Activated T-helper 17 cell treated with anti-CD3 and anti-CD28 coated beads, Interleukin-2, amount 50 U/mL, for 72 hours (primary cell): ENCODE measurements around the gene SLCO2A1. TPM values are rescaled to one million over a fixed set of nuclear protein-coding genes. Genes with fewer than 3 reads are reported as not detected.

Source experiments
- ATAC-seq: fragments of 150-1000 bp; cut with Tn5 transposase; replicated peaks from 2 replicates; pipeline ENCODE4 v1.10.0; 2021; ENCODE audit warnings: mild to moderate bottlenecking, moderate library complexity
- H3K27ac Mint-ChIP-seq: one replicate; pipeline ENCODE4 v1.8.0; 2022; ENCODE audit warnings: mixed read lengths
- H3K27me3 Mint-ChIP-seq: one replicate; pipeline ENCODE4 v1.8.0; 2022; ENCODE audit warnings: mixed read lengths
- H3K36me3 Mint-ChIP-seq: one replicate; pipeline ENCODE4 v1.8.0; 2022; ENCODE audit warnings: low read depth, mild to moderate bottlenecking, mixed read lengths
- H3K4me1 Mint-ChIP-seq: one replicate; pipeline ENCODE4 v1.8.0; 2022; ENCODE audit warnings: mixed read lengths
- H3K4me3 Mint-ChIP-seq: one replicate; pipeline ENCODE4 v1.8.0; 2022; ENCODE audit warnings: mild to moderate bottlenecking, mixed read lengths
- H3K9me3 Mint-ChIP-seq: one replicate; pipeline ENCODE4 v1.8.0; 2022; ENCODE audit warnings: mixed read lengths
- total RNA-seq, 2 donors: library from RNA; stranded (reverse); gene quantifications; one replicate each; pipeline ENCODE4 v1.2.3, GENCODE V29; 2022

Gene SLCO2A1
- total RNA-seq, 2 donors from 2014 or later: not detected

DNA sequence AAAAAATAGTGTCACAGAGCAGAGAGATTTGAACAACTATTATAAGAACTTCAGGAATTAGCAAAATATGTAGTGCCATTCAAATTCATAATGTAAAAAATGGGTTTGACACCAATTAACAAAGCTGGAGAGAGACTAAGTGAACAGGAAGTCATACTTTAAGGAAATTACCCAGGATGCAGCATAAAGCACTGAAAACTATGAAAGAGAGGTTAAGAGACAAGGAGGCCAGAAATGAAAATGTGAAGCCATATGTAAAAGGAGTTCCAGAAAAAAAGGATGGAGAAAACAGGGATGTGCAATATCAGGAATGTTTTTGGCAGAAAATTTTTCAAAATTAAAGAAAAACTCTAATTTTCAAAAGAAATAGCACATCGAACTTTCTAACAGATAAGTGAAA, 57.6 kb downstream of the SLCO2A1 start:
- Mint-ChIP-seq H3K36me3 (no peaks in the 10 kb centered on the region), H3K4me1 (no peaks in the 10 kb centered on the region), H3K9me3 (no peaks in the 10 kb centered on the region), H3K4me3 (no peak overlapping the region), H3K27ac (no peak overlapping the region), H3K27me3 (peaks cover 12% of the 10 kb centered on the region)
- no peak for ATAC-seq

DNA sequence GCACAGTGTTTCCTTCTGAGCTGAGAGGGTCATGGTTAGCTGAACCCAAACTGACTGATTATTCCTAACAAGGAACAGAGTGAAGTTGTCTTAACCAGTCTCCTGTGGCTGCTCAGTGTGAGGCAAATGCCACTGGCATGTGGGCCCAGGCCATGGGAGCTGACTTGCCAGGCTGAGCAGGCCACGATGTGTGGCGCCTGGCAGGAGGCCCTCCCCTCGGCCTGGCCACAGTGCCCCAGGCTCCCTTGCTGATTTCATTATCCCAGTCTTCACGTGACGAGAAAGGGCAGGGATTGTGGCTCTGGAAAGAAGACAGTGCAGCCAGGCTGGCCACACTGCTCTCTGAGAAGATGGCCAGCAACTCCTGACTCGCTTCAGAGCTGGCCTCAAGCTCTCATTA, 58.8 kb downstream of the SLCO2A1 start:
- H3K27ac Mint-ChIP-seq: no peak overlapping the region
- no peaks in the 10 kb centered on the region for H3K4me1 Mint-ChIP-seq
- H3K27me3 Mint-ChIP-seq: peaks cover 12% of the 10 kb centered on the region
- H3K9me3 Mint-ChIP-seq: no peaks in the 10 kb centered on the region
- ATAC-seq: no peak
- no peak overlapping the region for H3K4me3 Mint-ChIP-seq
- H3K36me3 Mint-ChIP-seq: no peaks in the 10 kb centered on the region

DNA sequence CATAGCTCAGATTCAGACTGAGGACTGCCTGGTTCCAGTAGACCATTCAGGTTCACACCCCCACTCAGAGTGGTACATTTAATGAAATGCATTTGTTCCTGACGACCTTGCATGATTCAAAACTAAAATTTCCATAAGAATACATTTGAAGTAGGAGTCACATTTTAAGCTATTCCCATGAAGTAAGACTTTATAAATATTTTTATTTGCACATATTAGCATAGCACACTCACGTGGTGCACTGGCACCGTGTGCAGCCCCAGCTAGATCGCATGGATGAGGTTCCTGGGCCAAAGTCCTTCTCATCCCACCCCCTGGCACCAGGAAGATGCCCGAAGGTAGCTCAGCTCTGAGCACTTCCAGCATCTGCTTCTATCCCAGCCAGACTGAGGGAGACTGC, 59.4 kb downstream of the SLCO2A1 start:
- Mint-ChIP-seq H3K4me3 (no peak overlapping the region), H3K9me3 (no peaks in the 10 kb centered on the region), H3K27ac (no peak overlapping the region), H3K4me1 (no peaks in the 10 kb centered on the region), H3K36me3 (no peaks in the 10 kb centered on the region), H3K27me3 (peaks cover 16% of the 10 kb centered on the region)
- no peak for ATAC-seq

DNA sequence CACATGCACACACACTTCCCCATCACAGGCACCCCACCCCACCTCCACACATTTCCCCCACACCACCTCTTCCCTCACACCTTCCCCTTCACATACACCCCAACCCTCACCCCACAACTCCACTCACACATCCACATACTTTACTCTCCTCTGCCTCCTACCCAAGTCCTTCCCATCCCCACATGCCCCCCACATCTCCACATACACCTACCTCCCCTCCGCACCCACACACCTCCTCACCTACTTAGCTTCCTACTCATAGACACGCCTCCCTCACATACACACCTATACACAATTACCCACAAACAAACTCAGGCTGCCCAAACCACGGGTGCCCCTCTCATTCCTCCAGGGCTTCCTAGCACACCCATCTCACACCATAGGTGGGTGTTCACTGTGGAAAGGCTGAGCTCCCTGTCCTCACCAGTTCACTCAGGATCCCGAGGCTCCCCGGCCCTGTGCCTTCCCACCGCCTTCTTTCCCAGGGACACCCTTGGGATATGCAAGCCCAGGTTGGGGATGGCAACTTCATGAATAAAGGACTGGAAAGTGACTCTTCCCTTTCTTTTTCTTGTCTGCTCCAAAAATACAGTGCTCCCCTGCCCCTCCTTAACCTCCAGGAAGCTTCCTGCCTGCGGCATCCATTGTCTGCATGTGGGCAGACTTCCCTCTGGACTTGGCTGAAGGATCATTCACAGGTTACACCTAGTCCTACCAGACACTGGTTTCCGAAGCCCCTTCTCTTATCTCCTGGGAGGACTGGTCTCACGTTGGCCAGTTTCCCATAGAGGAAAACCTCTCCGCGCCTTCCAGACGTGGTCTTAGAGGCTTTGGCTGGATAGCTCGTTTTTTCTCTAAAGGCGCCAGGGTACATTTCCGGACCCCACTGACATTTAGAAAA, 61.5 kb downstream of the SLCO2A1 start:
- H3K4me1 Mint-ChIP-seq: no peaks in the 10 kb centered on the region
- no peak for ATAC-seq
- peaks cover 11% of the 10 kb centered on the region for H3K27me3 Mint-ChIP-seq
- no peaks in the 10 kb centered on the region for H3K36me3 Mint-ChIP-seq
- H3K9me3 Mint-ChIP-seq: no peaks in the 10 kb centered on the region
- H3K4me3 Mint-ChIP-seq: no peak overlapping the region
- no peak overlapping the region for H3K27ac Mint-ChIP-seq

DNA sequence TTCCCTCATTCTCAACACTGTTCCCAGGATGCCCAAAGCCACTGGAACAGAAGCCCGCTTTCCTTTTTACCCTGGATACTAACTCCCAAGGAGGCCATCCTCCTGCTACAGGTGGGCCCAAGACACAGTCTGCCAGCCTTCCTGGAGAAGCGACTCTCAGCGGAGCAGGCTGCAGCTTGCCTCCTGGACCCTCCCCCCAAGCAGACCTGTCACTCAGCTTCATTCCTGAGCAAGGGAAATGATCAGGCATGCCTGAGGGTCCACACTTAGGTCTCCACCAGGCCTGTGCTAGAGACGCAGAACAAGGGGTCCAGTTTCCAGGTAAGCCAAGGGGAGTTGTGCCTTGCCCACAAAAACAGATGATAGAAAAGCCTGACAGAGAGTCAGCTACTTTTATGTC, 62.8 kb downstream of the SLCO2A1 start:
- Mint-ChIP-seq H3K9me3 (no peaks in the 10 kb centered on the region), H3K27ac (no peak overlapping the region)

DNA sequence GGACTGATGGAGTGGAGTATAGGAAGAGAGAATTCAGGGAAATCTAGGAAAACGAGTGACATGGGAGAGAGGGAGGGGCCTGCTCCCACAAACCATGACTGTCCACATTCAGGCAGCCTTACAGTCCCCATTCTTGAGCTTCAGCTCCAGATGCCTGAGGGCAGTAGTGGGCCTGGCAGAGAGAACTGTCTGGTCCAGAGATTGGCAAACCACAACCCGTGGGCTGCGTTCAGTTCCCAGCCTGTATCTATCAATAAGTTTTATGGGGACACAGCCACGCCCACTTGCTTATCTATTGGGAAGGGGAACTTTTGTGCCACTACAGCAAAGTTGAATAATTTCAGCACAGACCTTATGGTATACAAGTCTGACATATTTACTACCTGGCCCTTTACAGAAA, 63.8 kb downstream of the SLCO2A1 start:
- Mint-ChIP-seq H3K4me3 (no peak overlapping the region), H3K27me3 (peaks cover 11% of the 10 kb centered on the region), H3K27ac (no peak overlapping the region), H3K9me3 (no peaks in the 10 kb centered on the region), H3K36me3 (no peaks in the 10 kb centered on the region), H3K4me1 (no peaks in the 10 kb centered on the region)
- no peak for ATAC-seq

More for the DNA sequence above, 62.8 kb downstream of the SLCO2A1 start:
- no peaks in the 10 kb centered on the region for H3K36me3 Mint-ChIP-seq
- H3K4me1 Mint-ChIP-seq: no peaks in the 10 kb centered on the region
- no peak overlapping the region for H3K4me3 Mint-ChIP-seq
- ATAC-seq: no peak
- peaks cover 11% of the 10 kb centered on the region for H3K27me3 Mint-ChIP-seq

DNA sequence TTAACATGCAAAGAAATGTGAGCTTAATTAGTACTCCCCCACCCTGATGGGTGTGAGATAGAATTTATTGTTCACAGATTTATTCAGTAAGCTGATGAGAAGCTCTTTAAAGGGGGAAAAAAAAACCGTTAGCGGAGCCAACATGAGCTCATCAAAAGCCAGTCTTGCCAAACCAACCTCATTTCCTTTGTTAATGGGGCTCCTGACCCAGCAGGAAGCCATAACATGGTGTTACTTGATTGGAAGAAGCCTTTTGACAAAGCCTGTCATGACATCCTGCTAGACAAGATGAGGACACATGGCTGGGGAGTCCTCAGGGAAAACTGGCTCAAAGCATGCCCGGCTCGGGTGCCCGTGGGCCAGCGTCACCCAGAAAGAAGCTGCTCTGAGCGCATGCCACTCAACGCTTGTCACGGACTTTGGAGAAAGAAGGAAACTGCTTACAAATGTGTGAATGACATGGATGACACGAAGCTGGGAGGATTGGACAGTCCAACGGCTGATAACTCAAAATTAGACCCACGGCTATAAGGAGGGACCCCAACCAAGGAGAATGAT, 64.6 kb downstream of the SLCO2A1 start:
- Mint-ChIP-seq H3K4me1 (no peaks in the 10 kb centered on the region), H3K27ac (no peak overlapping the region), H3K27me3 (peaks cover 11% of the 10 kb centered on the region), H3K9me3 (no peaks in the 10 kb centered on the region), H3K4me3 (no peak overlapping the region), H3K36me3 (no peaks in the 10 kb centered on the region)
- ATAC-seq: no peak

DNA sequence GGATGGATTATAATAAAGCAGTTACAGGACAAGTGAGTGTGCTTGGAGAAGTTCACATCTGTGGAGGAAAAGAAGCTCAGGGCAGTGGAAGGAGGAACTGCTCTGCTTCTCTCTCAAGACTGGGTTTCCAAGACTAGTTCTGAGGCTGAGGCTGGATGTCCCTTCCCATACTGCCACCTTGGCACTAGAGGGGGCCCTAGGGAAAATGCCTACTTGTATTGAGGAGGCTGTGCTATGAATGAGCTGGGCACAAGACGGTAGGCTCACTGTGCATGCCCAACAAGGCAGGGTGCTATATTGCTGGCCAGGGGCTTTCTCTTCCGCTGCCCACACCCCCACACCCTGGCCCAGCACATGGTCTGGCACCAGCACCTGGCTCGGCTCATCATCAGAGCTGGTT, 65.2 kb downstream of the SLCO2A1 start:
- no peaks in the 10 kb centered on the region for H3K36me3 Mint-ChIP-seq
- H3K4me1 Mint-ChIP-seq: no peaks in the 10 kb centered on the region
- no peak overlapping the region for H3K4me3 Mint-ChIP-seq
- H3K27me3 Mint-ChIP-seq: peaks cover 11% of the 10 kb centered on the region
- H3K27ac Mint-ChIP-seq: no peak overlapping the region
- ATAC-seq: no peak
- H3K9me3 Mint-ChIP-seq: no peaks in the 10 kb centered on the region

DNA sequence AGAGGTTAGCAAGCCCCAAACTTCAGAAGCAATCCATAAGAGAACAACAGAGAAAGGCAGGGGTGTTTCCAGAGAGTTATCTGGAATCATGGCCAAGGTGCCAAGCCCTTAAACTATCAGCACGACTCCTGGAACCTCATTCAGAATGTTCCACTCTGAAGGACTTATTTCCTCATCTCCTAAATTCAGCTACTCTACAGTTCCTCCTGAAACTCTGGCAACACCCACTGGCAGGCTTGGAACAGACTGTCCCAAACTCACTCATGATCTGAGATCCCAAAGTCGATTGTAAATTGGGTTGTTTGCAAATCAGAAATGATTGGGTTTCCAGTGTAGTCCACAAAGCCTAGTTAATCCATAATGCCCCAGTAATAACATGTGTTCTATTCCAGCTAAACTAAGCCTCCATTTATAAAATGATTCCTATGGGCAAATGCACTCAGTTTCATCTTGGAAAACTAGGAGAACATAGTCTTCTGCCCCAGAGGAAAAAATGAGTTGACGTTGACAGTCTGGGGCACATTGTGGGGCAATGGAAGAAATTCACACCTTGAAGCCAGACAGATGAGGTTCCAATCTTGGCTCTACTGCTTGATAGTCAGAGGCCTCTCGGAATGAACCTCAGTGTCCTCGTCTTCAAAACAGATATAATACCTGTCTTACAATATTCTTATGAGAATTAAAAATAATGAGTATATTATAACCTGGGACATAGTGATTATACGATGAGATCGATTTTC, 65.9 kb downstream of the SLCO2A1 start:
- peaks cover 10% of the 10 kb centered on the region for H3K27me3 Mint-ChIP-seq
- ATAC-seq: no peak
- H3K4me1 Mint-ChIP-seq: no peaks in the 10 kb centered on the region
- no peaks in the 10 kb centered on the region for H3K36me3 Mint-ChIP-seq
- no peak overlapping the region for H3K4me3 Mint-ChIP-seq
- no peak overlapping the region for H3K27ac Mint-ChIP-seq
- H3K9me3 Mint-ChIP-seq: no peaks in the 10 kb centered on the region

DNA sequence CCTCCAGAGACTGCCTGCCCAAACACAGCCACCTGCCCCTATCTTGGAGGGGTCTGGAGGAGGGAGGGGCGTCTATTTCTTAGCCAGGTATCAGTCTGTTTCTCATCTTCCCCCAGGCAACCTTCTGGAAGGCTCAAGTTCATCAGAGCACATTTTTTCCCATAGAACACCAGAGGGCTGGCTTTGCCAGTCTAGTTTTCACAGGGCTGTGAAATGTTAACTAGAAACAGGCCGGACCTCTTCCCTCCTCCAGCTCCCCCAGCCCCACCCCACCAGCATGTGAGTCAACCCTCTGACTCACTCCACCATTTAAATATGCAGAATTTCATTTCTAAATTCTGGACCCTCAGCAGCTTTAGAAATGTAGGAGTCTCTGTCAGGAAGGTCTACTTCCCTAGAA, 66.9 kb downstream of the SLCO2A1 start:
- H3K4me1 Mint-ChIP-seq: no peaks in the 10 kb centered on the region
- H3K9me3 Mint-ChIP-seq: no peaks in the 10 kb centered on the region
- no peaks in the 10 kb centered on the region for H3K36me3 Mint-ChIP-seq
- peaks cover 3% of the 10 kb centered on the region for H3K27me3 Mint-ChIP-seq
- no peak for ATAC-seq
- H3K27ac Mint-ChIP-seq: no peak overlapping the region
- no peak overlapping the region for H3K4me3 Mint-ChIP-seq

DNA sequence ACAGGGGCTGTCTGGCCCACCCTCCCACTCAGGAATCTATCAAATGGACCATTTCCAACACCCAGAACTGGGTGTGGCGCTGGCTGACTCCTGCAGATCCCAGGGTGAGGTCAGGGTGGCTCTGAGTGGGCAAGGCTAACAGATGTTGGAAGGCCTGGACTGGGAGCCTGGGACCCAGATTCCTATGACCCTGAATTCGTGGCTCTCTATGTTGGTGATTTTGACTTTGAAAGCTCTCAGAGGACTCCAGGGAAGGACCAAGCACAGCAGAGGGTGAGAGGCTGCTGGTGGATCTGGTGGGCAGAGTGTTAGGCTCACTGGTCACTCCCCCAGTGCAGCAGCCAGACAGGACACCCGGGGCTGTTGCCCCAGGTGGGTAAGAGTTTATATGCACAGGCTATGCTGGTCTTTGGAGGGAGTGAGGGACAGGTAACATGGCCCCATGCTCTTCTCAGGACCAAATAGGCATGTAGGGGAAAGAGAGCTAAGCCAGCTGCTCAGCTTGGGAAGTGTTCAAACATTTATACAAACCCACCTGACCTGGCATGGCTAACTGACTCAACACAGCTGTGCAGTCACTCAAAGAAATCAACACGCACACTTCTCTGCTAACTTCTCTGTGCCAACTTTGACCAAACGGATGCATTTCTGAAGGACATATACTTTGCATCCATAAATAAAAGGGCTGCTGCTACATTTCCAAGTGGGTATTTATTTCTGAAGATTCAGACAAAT, 71.5 kb downstream of the SLCO2A1 start:
- no peak for ATAC-seq
- H3K9me3 Mint-ChIP-seq: no peaks in the 10 kb centered on the region
- H3K27ac Mint-ChIP-seq: no peak overlapping the region
- no peak overlapping the region for H3K4me3 Mint-ChIP-seq
- no peaks in the 10 kb centered on the region for H3K36me3 Mint-ChIP-seq
- no peaks in the 10 kb centered on the region for H3K4me1 Mint-ChIP-seq
- peaks cover 7% of the 10 kb centered on the region for H3K27me3 Mint-ChIP-seq

DNA sequence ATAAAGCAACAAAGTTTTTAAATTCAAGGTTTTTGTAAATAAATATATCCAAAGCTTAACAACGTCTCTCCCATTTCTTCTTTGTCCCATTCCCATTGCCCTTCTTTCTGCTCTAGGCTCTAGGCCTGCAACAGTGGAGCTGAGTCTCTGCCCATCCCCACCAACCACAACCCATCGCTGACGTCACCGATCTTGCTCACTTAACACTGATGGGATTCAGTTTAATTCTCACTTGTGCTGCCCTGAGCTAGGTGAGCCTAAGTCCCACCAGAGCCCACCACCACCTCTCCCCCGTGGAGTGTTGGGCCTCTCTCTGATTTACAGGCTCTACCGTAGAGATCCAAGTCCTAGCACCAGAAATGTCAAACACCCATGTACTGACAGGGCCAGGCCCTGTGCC, 72.7 kb downstream of the SLCO2A1 start:
- Mint-ChIP-seq H3K27ac (no peak overlapping the region), H3K27me3 (peaks cover 7% of the 10 kb centered on the region), H3K4me1 (no peaks in the 10 kb centered on the region), H3K9me3 (no peaks in the 10 kb centered on the region), H3K36me3 (no peaks in the 10 kb centered on the region), H3K4me3 (no peak overlapping the region)
- ATAC-seq: no peak

DNA sequence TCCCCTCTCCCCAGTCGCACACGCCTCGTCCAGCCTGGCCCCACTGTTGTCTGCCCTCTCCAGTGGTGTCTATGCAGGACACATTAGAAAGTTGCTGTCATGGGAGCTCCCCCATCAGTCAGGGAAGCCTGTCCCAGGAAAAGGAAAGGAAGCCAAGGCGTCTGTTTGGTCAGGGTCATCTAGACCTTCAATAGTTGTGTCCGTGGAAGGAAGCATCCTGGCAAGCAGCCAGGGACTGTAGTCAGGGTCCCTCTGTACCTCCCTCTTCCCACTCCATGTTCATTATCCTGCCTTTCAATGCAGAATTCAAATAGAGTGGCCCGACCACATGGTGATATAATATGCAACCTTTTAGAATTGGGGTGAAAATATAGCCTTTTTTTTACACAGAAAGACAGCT, 73.4 kb downstream of the SLCO2A1 start:
- Mint-ChIP-seq H3K4me3 (no peak overlapping the region), H3K27me3 (peaks cover 7% of the 10 kb centered on the region), H3K4me1 (no peaks in the 10 kb centered on the region), H3K9me3 (no peaks in the 10 kb centered on the region), H3K27ac (no peak overlapping the region), H3K36me3 (no peaks in the 10 kb centered on the region)
- no peak for ATAC-seq

DNA sequence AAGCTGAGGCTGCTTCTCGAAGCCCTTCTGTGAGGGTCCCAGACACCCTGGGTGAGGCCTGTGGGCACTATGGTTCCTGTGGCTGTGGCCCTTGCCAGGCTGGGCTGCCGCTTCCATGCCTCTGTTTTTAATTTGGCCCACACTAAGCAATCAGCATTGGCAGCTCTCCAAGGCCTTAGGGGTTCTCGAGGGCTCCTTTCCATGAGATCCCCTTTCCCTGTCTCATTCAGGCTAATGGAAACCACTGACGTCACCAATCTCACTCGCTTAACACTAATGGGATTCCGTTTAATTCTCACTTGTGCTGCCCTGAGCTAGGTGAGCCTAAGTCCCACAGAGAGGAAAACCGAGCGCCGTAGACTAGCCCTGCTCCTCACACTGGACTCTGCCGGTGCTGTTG, 73.8 kb downstream of the SLCO2A1 start:
- no peaks in the 10 kb centered on the region for H3K9me3 Mint-ChIP-seq
- no peak for ATAC-seq
- no peak overlapping the region for H3K27ac Mint-ChIP-seq
- H3K27me3 Mint-ChIP-seq: peaks cover 7% of the 10 kb centered on the region
- H3K36me3 Mint-ChIP-seq: no peaks in the 10 kb centered on the region
- H3K4me3 Mint-ChIP-seq: no peak overlapping the region
- no peaks in the 10 kb centered on the region for H3K4me1 Mint-ChIP-seq
